ENCODE data around the gene CHAMP1.
"Not testable (repeated sequence)": the region's sequence is repeated elsewhere in the genome, so short reads cannot be mapped to it uniquely, and the experiment has no call there.

The CHAMP1 gene

GRCh38 chr13:114299604-114300305 lies 14.5 kb upstream of the CHAMP1 start:
- FAIRE-seq (no peak), DNase-seq (ENCODE audit: low spot score) (no peak)

DNA sequence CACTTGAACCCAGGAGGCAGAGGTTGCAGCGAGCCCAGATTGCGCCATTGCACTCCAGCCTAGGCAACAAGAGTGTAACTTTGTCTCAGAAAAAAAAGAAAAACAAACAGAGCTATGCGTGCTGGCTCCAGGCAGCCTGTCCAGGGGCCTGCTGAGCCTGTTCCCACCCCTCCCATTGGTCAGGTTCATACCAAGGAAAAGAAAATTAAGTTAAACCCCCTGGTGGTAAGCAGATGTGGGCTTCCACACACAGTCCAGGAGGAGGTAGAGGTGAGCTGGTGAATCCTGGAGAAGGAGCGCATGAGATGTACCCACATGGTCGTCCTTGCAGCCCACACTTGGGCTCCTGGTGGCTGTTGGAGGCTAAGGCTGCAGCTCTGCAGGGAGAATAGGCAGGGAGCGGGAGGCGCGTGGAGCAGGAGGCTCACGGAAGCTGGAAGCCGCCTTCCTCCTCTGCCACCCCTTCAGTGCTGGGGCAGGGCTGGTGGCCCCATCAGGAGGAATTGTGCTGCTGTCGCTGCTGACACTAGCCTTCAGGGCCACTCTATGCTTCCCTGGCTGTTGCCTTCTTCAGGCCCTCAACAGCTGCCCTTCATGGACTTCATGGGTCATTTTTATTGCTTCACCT lies 10.5 kb upstream of the CHAMP1 start:
- DNase-seq (ENCODE audit: low spot score) (no peak), FAIRE-seq (no peak)

DNA sequence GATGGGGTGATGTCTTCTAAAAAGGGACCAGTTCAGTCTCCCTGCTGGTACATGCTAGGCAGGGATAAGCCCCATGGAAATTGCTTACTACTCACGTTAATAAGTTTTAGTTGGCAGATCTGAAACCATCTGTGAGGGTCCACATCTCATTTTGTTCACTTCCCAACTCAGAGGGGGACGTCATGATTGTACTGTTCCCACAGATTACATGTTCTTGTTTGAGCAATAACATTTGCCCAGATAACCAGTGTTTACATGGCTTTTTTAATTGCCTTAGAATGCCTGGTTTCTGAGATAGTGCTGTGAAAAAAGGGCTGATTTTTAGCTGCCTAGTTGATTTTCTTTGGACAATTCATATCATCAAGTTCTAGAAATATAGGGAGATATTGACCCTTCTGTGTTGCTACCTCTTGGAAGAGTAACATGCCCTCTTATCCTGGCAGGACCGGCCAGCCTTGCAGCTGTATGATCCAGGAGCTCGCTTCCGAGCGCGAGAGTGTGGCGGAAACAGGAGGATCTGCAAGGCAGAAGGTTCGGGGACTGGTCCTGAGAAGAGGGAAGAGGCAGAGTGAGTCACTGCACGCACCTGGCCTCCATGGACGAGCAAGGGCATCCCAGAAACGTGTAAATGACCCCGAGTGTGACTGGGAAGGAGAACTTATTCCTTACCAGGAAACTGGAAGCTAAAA lies 9.8 kb upstream of the CHAMP1 start:
- DNase-seq (ENCODE audit: low spot score) (no peak), FAIRE-seq (no peak)

- no peak for DNase-seq (ENCODE audit: low spot score)
Observed at GRCh38 chr13:114309086-114309485, 5.2 kb upstream of the CHAMP1 start.

DNA sequence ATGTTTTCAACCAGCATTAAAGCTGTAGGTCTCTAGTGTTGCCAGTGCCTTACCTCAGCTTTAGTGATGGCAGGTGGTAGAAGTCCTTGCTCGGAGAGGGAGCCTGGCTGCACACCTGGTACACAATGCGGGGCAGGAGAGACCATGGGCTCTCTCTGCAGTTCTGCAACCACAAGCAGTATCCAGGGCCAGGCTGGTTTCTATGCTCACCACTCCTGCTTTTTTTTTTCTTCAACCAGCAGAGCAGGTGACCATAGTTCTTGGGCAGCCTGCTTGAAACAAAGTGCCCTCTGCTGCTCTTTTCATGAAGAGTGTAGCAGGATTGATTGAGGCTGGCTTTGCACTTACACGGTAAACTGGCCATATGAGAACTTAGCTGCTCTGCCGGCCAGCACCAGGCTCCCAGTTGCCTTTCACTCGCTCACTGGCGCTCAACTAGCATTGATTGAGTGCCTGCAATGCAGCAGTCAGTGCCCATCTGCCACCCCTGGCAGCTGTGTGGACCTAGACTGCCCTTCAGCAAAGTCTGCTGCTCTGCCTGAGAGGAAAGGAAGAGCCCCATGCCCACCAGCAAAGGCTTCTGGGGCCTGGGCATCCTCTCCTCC lies 4.4 kb upstream of the CHAMP1 start:
- FAIRE-seq = no peak
- DNase-seq (ENCODE audit: low spot score) = no peak

More at GRCh38 chr13:114309086-114309485, 5.2 kb upstream of the CHAMP1 start:
- FAIRE-seq = no peak

DNA sequence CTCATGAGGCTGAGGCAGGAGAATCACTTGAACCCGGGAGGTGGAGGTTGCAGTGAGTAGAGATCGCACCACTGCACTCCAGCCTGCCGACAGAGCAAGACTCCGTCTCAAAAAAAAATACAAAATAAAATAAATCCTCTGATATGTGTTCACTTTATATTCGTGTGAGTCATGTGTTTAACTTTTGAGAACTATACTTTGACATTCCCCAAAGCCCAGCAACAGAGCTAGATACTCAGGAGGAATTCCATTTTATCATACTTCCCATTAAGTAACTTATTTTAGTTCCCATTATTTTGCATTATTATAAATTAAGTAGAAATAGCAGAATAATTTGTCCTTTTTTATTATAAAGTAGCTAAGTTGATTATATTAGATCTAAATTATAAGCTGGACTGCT lies 3.3 kb upstream of the CHAMP1 start:
- DNase-seq (ENCODE audit: low spot score) (no peak), FAIRE-seq (no peak)

DNA sequence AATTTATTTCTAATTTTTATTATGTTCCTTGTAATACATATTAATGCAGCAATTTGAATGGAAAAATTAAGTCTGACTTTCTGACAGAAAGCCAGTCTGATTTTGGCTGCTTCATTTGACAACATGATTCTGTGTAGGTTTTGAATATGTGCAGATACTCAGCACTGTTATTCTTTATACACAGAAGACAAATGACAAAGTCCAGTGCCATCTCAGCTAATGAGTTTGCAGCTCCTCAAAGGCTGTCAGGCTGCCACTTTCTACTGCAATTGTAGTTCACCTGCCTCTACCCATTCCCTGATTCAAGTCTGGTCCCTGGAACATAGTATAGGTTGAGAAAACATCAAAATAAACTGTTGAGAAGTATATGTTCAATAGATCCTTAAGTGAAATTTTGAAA lies 2.9 kb upstream of the CHAMP1 start:
- FAIRE-seq (no peak), DNase-seq (ENCODE audit: low spot score) (no peak)

DNA sequence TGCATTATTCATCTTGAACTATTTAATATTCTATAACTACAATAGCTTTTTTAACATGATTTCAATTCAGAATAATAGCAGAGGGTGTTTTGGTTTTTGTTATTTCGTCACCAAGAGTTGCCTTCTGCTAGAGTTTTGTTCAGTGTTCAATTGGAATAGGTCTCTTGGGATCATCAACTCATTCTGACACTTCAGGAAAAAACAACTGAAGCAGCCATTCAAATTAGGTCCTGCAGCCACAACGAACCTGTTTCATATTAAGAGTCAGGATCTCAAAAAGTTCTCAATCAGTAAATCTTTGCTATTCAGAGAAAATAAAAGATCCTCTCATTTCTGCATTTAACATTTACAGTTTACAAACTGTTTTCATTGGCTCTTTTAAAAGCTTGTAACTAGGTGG lies 2.4 kb upstream of the CHAMP1 start:
- DNase-seq (ENCODE audit: low spot score) = no peak
- no peak for FAIRE-seq

DNA sequence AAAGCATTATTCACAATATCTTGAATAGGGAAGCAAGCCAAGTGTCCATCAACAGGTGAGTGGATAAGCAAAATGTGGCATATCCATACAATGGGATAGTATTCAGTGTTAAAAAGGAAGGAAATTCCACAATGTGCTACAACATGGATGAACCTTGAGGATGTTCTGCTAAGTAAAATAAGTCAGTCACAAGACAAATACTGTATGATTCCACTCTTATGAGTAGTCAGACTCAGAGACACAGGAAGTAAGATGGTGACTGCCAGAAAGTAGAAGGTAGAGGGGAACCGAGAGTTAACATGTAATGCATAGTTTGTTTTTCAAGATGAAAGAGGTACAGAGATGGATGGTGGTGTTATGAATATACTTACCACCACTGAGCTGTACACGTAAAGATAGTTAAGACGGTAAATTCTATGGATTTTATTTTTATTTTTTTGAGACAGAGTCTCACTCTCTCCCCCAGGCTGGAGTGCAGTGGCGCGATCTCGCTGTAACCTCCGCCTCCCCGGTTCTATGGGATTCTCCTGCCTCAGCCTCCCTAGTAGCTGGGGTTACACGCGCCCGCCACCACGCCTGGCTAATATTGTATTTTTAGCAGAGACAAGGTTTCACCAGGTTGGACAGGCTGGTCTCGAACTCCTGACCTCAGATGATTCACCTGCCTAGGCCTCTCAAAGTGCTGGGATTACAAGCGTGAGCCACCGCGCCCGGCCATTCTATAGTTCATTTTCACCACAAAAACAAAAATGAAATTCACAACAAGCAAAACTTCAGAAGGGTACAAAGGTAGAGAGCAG lies 1.0 kb upstream of the CHAMP1 start:
- FAIRE-seq (no peak), DNase-seq (ENCODE audit: low spot score) (peak; percentile 11)

- no peak for FAIRE-seq
- DNase-seq (ENCODE audit: low spot score) = no peak
Observed at GRCh38 chr13:114315074-114315785, 927 bp downstream of the CHAMP1 start.

GRCh38 chr13:114318624-114319023 lies 4.3 kb downstream of the CHAMP1 start:
- no peak for FAIRE-seq
- no peak for DNase-seq (ENCODE audit: low spot score)

- DNase-seq (ENCODE audit: low spot score) (no peak), FAIRE-seq (no peak)
Observed at GRCh38 chr13:114319441-114319913, 5.2 kb downstream of the CHAMP1 start.

GRCh38 chr13:114320065-114320464 lies 5.8 kb downstream of the CHAMP1 start:
- DNase-seq (ENCODE audit: low spot score) (no peak), FAIRE-seq (no peak)

DNA sequence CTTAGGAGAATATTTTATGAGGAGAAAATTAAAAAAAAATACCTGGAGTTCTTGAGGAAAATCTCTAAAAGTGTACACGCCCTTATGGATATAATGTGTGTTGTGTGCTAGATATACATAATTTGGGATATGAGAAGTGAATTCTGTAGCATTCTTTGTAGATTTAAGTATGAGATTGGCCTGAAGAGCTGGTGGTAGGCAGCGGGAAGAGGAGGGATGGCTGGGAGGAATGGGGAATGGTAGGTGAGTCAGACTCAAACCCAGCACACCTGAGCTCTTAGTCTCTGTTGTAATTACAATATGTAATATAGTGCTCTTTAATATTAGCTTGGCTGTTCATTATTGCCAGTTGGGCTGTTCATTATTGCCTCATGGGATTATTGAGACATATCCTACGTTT lies 7.0 kb downstream of the CHAMP1 start:
- DNase-seq (ENCODE audit: low spot score) = no peak
- no peak for FAIRE-seq

DNA sequence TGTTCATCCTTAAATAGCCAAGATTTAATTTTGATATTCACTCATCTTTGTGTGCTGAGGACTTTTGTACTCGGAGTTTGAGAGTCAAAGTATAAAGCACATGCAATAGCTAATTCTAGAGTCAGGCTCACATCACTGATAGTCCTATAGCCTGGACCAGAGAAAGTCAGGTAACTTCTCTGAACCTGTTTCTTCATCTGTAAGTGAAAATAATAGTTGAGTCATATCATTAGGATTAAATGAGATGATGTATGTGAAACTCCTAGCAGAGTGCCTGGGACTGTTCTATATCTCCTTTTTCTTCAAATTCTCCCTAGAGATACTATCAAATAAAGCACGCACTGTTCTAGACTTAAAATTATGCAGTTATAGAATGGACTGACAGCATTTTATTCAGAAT lies 9.0 kb downstream of the CHAMP1 start:
- DNase-seq (ENCODE audit: low spot score) (no peak), FAIRE-seq (no peak)

DNA sequence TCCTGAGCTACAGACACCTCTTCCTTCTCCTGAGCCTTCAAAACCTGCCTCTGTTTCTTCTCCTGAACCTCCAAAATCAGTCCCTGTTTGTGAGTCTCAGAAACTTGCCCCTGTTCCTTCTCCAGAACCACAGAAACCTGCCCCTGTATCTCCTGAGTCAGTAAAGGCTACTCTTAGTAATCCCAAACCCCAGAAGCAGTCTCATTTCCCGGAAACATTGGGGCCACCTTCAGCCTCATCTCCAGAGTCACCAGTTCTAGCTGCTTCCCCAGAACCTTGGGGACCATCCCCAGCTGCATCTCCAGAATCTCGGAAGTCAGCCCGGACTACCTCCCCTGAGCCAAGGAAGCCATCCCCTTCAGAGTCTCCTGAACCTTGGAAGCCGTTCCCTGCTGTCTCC lies 10.0 kb downstream of the CHAMP1 start:
- no peak for FAIRE-seq
- no peak for DNase-seq (ENCODE audit: low spot score)

DNA sequence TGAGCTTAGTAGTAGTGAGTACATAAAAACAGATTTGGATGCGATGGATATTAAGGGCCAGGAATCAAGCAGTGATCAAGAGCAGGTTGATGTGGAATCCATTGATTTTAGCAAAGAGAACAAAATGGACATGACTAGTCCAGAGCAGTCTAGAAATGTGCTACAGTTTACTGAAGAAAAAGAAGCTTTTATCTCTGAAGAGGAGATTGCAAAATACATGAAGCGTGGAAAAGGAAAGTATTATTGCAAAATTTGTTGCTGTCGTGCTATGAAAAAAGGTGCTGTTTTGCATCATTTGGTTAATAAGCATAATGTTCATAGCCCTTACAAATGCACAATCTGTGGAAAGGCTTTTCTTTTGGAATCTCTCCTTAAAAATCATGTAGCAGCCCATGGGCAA lies 11.4 kb downstream of the CHAMP1 start:
- no peak for FAIRE-seq

DNA sequence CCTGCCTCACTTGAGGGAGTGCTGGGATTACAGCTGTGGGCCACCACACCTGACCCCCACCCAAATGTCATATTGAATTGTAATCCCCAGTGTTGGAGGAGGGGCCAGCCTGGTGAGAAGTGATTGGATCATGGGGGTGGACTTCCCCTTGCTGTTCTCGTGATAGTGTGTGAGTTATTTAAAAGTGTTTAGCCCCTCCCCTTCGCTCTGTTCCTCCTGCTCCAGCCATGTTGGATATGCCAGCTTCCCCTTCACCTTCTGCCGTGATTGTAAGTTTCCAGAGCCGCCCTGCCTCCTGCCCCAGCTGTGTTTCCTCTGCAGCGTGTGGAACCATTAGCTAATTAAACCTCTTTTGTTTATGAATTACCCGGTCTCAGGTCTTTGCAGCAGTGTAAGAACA lies 13.7 kb downstream of the CHAMP1 start:
- FAIRE-seq (no peak), DNase-seq (ENCODE audit: low spot score) (no peak)

More for the DNA sequence above, 11.4 kb downstream of the CHAMP1 start:
- no peak for DNase-seq (ENCODE audit: low spot score)

- DNase-seq (ENCODE audit: low spot score) (no peak), FAIRE-seq (no peak)
Observed at GRCh38 chr13:114328595-114328994, 14.3 kb downstream of the CHAMP1 start.

GRCh38 chr13:114330086-114330485 lies 15.8 kb downstream of the CHAMP1 start:
- FAIRE-seq = no peak

DNA sequence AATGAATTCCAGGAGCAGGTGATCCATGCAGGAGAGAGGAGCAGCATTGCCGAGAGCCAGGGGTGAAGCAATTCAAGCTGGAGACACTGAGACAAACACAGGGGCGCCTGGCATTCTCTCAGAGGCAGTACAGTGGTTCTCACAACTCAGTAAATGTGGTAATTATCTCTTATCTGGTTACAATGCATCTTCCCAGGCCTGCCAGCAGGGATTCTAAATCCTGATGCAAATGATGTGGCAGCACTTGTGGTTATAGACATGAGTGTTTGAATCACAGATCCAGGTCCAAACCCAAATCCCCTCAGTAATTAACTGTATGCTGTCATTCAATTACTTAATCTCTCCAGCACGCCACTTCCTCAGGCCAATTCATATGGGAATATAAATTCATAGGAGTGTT lies 19.6 kb downstream of the CHAMP1 start:
- FAIRE-seq; DNase-seq (ENCODE audit: low spot score): not testable (repeated sequence)

More at GRCh38 chr13:114330086-114330485, 15.8 kb downstream of the CHAMP1 start:
- DNase-seq (ENCODE audit: low spot score) = no peak

All from RCC 7860 (cell line).